HG02642 (cell line): ENCODE data around the gene ATF4.

ENCODE experiments used
- ATAC-seq: cut with Tn5 transposase; IDR thresholded peaks from one replicate; pipeline ENCODE4 v1.9.1; 2021; ENCODE audit warnings: mild to moderate bottlenecking; ENCODE audit not compliant: unreplicated experiment, poor library complexity

The ATF4 gene

DNA sequence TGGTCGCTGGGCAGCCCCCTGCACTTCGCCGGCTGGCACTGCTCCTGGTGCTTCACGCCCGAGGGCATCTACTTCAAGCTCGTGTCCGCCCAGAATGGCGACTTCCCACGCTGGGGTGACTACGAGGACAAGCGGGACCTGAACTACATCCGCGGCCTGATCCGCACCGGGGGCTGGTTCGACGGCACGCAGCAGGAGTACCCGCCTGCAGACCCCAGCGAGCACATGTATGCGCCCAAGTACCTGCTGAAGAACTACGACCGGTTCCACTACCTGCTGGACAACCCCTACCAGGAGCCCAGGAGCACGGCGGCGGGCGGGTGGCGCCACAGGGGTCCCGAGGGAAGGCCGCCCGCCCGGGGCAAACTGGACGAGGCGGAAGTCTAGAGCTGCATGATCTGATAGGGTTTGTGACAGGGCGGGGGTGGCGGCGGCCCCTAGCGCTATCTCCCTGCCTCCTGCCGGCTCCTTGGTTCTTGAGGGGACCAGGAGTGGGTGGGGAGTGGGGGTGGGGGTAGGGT lies 31.7 kb upstream of the ATF4 start:
- ATAC-seq, result no peak

GRCh38 chr22:39489094-39490068 lies 31.0 kb upstream of the ATF4 start:
- no peak for ATAC-seq

- no peak for ATAC-seq
Measured at GRCh38 chr22:39490135-39490798, 30.1 kb upstream of the ATF4 start.

- no peak for ATAC-seq
Measured at GRCh38 chr22:39490966-39491680, 29.2 kb upstream of the ATF4 start.

DNA sequence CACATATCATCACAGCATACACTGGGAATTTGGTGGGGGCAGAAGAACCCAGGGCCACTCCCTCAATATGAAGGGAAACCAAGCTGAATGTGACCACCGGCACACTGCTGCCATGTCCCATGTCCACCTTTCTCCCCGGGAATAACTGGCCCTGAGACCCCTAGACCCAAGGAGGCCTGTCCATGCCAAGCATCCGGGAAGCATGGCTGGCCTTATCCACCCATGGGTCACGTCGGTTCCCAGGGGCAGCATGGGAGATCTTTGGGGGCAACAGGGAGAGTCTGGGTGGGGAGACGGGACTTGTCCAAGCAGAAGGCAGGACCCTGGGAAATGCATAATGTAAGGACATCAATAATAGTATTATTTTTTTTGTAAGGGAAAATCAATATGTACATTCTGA lies 28.7 kb upstream of the ATF4 start:
- ATAC-seq, result no peak

- ATAC-seq, result no peak
Measured at GRCh38 chr22:39492186-39492585, 28.2 kb upstream of the ATF4 start.

DNA sequence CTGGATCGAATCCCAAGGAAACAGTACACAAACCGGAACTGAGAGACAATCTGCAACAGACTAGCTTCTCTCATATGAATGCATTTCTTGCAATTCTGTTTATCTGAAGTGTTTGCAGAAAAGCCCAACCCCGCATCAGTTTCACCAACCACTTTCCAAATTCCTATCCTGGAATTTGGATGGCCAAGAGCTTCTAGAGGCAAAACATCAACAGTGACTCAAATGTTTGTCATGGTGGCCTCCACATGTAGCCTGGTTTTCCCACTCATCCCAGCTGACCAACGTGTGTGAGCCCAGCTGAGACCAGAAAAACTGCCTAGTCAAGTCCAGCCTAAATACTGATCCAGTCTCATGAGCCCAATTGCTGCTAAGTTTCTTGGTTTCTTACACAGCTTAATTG lies 26.6 kb upstream of the ATF4 start:
- ATAC-seq, result no peak

- ATAC-seq, result no peak
Measured at GRCh38 chr22:39494471-39495120, 25.8 kb upstream of the ATF4 start.

GRCh38 chr22:39496131-39496838 lies 24.1 kb upstream of the ATF4 start:
- peak; percentile 49 for ATAC-seq

DNA sequence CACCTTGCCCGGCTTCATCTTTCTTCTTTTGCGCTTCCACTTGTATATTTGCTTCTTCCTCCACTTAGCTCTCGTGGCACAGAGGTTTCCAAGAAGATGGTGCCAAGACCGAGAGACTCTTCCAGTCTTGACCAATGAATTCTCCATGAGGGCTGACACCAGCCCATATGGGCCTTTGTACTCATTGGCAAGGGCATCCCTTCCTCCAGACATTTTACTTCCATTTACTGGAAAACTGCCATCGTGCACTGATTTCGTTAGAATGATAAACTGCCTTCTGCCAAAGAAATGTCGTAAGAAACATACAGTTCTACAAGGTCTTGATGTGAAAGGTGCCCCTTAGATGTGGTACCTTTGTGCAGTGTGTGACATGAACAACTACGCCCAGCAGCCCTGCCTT lies 22.9 kb upstream of the ATF4 start:
- ATAC-seq, result no peak

GRCh38 chr22:39498368-39498767 lies 22.0 kb upstream of the ATF4 start:
- ATAC-seq, result no peak

- ATAC-seq, result no peak
Measured at GRCh38 chr22:39498802-39499201, 21.6 kb upstream of the ATF4 start.

DNA sequence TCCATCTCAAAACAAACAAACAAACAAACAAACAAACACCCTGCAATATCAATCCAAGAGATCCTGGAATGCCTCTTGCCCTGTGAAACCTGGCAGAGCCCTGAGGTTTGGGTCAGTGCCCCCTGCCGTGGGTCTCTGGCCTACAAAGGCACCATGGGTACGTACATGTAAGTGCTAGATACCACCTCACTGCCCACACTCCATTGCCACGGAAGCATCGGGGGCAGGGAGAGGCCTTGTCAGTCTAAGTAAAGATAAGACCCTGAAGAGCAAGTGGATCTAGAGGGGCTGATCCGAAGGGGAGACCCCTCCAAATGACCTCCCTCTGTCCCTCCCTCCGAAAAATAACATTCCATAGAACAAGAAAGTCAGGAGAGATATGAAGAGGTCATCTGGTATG lies 20.3 kb upstream of the ATF4 start:
- no peak for ATAC-seq

DNA sequence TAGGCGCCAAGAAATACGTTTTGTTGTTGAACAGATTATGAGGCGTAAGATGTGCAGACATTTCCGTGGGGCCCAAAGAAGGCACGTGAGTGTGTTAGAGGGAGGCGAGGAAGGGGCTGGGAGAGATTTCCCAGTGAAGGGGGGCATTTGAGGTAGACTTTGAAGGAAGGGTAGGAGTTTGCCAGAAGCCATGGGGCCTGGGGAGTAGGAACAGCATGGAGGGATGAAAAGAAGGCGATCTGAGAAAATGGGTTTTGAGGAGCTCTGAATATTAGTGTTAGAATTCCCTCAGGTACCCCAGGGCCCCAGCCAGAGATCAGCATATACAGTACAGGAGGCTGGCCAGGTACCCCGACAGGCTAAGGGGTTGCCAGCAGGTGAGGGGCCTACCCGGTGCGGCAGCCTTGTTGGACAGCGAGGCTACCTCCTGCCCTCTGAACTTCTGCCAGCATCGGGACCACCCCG lies 18.7 kb upstream of the ATF4 start:
- no peak for ATAC-seq

DNA sequence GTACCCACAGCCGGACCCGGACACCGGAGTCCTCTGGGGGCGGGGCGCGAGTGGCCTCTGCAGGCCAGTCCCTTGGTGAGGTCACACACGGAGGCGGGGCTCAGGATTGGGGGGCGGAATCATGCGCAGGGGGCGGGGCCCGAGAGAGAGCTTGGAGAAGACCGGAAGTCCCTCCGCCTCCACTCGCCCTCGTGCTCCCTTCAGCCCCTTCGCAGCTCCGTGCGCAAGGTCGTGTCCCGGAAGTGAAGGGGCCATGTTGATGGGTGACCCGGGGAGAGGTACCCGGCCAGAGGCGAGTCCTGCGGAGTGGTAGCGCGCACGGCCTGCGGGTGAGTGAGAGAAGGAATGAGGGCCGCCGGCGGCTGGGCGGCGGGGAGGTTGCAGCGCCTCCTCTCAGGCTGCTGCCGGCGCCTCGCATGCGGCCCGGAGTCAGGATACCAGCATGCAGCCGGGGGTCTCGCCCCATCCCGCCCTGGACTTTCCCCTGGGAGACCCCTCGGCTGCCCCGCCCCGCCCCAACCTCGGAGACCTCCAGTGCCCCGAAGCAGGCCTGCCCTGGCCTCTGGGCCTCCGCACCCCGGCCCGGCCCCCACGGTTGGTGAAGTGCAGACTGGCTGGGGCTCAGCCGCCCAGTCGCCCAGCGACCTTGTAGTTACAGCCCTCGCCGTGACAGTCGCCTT lies 18.1 kb upstream of the ATF4 start, which contains the start of gene MIEF1:
MIEF1 (plus strand) TSS at position 182 of the 680 bp plus-strand sequence. CDS start 9,005 bp downstream, outside the sequence.
- peak; percentile 87 for ATAC-seq

- ATAC-seq, result no peak
Measured at GRCh38 chr22:39502789-39503409, 17.5 kb upstream of the ATF4 start.

- no peak for ATAC-seq
Measured at GRCh38 chr22:39503630-39504029, 16.7 kb upstream of the ATF4 start.

DNA sequence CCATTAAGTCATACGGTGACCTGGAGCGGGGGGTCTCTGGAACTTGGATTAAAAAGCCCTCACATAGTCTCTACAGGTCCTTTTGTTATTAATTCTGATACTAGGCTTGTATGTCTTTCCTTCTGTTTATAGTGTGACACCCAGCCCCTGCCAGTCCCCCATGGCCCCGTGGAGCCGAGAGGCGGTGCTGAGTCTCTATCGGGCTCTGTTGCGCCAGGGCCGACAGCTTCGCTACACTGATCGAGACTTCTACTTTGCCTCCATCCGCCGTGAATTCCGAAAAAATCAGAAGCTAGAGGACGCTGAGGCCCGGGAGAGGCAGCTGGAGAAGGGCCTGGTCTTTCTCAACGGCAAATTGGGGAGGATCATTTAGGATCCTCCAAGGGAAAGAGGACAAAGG lies 16.3 kb upstream of the ATF4 start:
- no peak for ATAC-seq
